IMR-90 (cell line): ENCODE results near the gene ZMIZ1. TPM values are rescaled to one million over a fixed set of nuclear protein-coding genes. Genes with fewer than 3 reads are reported as not detected.

Experiments
- ATAC-seq: fragments of 200-7000 bp; cut with Tn5 transposase; 2 replicates; pipeline ENCODE4 v1.9.1; 2020; ENCODE audit warnings: low read depth, mild to moderate bottlenecking, moderate library complexity
- BruUV-seq: library from RNA; stranded (reverse); fragments of 400-500 nt; replicated peaks from 2 replicates; lab custom pipeline; 2021; lab: Mats Ljungman, UMichigan
- CTCF ChIA-PET: fragments of 300-600 bp; formaldehyde crosslinking; extraction: SDS; loops from one replicate; lab custom pipeline; 2021; ENCODE audit warnings: antibody characterized with exemption; lab: Yijun Ruan, JAX
- POLR2A ChIA-PET: fragments of 300-600 bp; sonication (Branson Sonifier 250); formaldehyde crosslinking; loops from one replicate; lab custom pipeline; 2022; ENCODE audit warnings: antibody characterized with exemption; ENCODE audit not compliant: unreplicated experiment; lab: Charles Lee
- DNase-seq: peaks from one replicate; pipeline ENCODE4 v3.0.0; 2013
- H2AFZ ChIP-seq: replicated peaks from 2 replicates; pipeline ENCODE3; 2013; ENCODE audit warnings: low read length, mild to moderate bottlenecking; ENCODE audit not compliant: poor library complexity
- H2AK5ac ChIP-seq: 2 replicates; pipeline ENCODE4 v1.6.1; 2013; ENCODE audit warnings: low read depth, low read length, inconsistent platforms
- H2AK9ac ChIP-seq: replicated peaks from 2 replicates; pipeline ENCODE3; 2013; ENCODE audit warnings: mild to moderate bottlenecking, low read depth, low read length, moderate library complexity; ENCODE audit not compliant: poor library complexity
- H2BK120ac ChIP-seq: 2 replicates; pipeline ENCODE4 v1.6.1; 2013; ENCODE audit warnings: low read depth, low read length, inconsistent platforms
- H2BK15ac ChIP-seq: 3 replicates; pipeline ENCODE4 v1.6.1; 2013; ENCODE audit warnings: low read depth, low read length, inconsistent platforms
- H2BK20ac ChIP-seq: 2 replicates; pipeline ENCODE4 v1.6.1; 2013; ENCODE audit warnings: low read depth, mild to moderate bottlenecking, inconsistent platforms, low read length, moderate library complexity
- H2BK5ac ChIP-seq: 2 replicates; pipeline ENCODE4 v1.6.1; 2013; ENCODE audit warnings: mild to moderate bottlenecking, low read depth, low read length, inconsistent platforms; ENCODE audit not compliant: poor library complexity, severe bottlenecking
- H3K14ac ChIP-seq: replicated peaks from 2 replicates; pipeline ENCODE4 v1.6.1; 2013; ENCODE audit warnings: low read depth, low read length, inconsistent platforms
- H3K18ac ChIP-seq: 2 replicates; pipeline ENCODE4 v1.6.1; 2013; ENCODE audit warnings: low read depth, low read length, control low read depth
- H3K23ac ChIP-seq: 2 replicates; pipeline ENCODE4 v1.6.1; 2013; ENCODE audit warnings: low read depth, low read length, inconsistent platforms
- H3K27ac ChIP-seq: 2 replicates; pipeline ENCODE4 v1.5.1; 2013; ENCODE audit warnings: mild to moderate bottlenecking, control low read depth, low read length; ENCODE audit not compliant: insufficient read depth
- H3K27me3 ChIP-seq: 2 replicates; pipeline ENCODE4 v1.6.1; 2013; ENCODE audit warnings: low read length; ENCODE audit not compliant: control insufficient read depth, insufficient read depth
- H3K36me3 ChIP-seq: 2 replicates; pipeline ENCODE4 v1.6.1; 2013; ENCODE audit warnings: low read length, mixed read lengths; ENCODE audit not compliant: control insufficient read depth, insufficient read depth
- H3K4ac ChIP-seq: 2 replicates; pipeline ENCODE4 v1.6.1; 2013; ENCODE audit warnings: low read depth, low read length, inconsistent platforms
- H3K4me1 ChIP-seq: 2 replicates; pipeline ENCODE4 v1.6.1; 2013; ENCODE audit warnings: low read length, mixed read lengths; ENCODE audit not compliant: control insufficient read depth, insufficient read depth
- H3K4me2 ChIP-seq: 2 replicates; pipeline ENCODE4 v1.6.1; 2013; ENCODE audit warnings: low read depth, mild to moderate bottlenecking, control low read depth, low read length, moderate library complexity
- H3K4me3 ChIP-seq: 2 replicates; pipeline ENCODE4 v1.5.1; 2013; ENCODE audit warnings: low read depth, mild to moderate bottlenecking, control low read depth, low read length, moderate library complexity; ENCODE audit not compliant: insufficient read depth
- H3K56ac ChIP-seq: 2 replicates; pipeline ENCODE4 v1.6.1; 2013; ENCODE audit warnings: low read length, inconsistent platforms; ENCODE audit not compliant: insufficient read depth; ENCODE audit errors: extremely low read depth
- H3K79me1 ChIP-seq, 2 experiments: 2 replicates each; pipeline ENCODE4 v1.6.1; 2013; ENCODE audit warnings: low read length in 2 of 2, inconsistent platforms in 1 of 2, low read depth in 1 of 2
- H3K9ac ChIP-seq: 2 replicates; pipeline ENCODE4 v1.6.1; 2013; ENCODE audit warnings: low read depth, low read length, control low read depth
- H3K9me1 ChIP-seq: 2 replicates; pipeline ENCODE4 v1.6.1; 2013; ENCODE audit warnings: low read length, inconsistent platforms; ENCODE audit not compliant: insufficient read depth
- H3K9me3 ChIP-seq: 2 replicates; pipeline ENCODE4 v1.6.1; 2013; ENCODE audit warnings: low read length; ENCODE audit not compliant: control insufficient read depth, insufficient read depth
- H4K20me1 ChIP-seq: 2 replicates; pipeline ENCODE4 v1.6.1; 2013; ENCODE audit warnings: low read length, inconsistent platforms; ENCODE audit not compliant: insufficient read depth
- H4K5ac ChIP-seq: 2 replicates; pipeline ENCODE4 v1.6.1; 2013; ENCODE audit warnings: mild to moderate bottlenecking, low read depth, low read length, control low read depth
- H4K8ac ChIP-seq, 2 experiments: 2 replicates each; pipeline ENCODE4 v1.6.1; 2013; ENCODE audit warnings: low read depth in 2 of 2, low read length in 2 of 2, control low read depth in 1 of 2, inconsistent platforms in 1 of 2
- H4K91ac ChIP-seq: 2 replicates; pipeline ENCODE4 v1.6.1; 2013; ENCODE audit warnings: low read depth, low read length, inconsistent platforms; ENCODE audit not compliant: insufficient read depth
- CTCF ChIP-seq: conservative IDR thresholded peaks from 2 replicates; pipeline ENCODE4 v1.5.1; 2012; ENCODE audit warnings: mild to moderate bottlenecking, low read depth, low read length, improper control_type of control experiment
- FOS ChIP-seq: fragments of 150-350 bp; IDR thresholded peaks from 2 replicates; pipeline ENCODE4 v1.6.1; 2016; ENCODE audit warnings: low read depth, low read length
- NFE2L2 ChIP-seq: fragments of 150-350 bp; IDR thresholded peaks from 2 replicates; pipeline ENCODE4 v1.6.1; 2016; ENCODE audit warnings: low read depth, mild to moderate bottlenecking, low read length
- WGBS, 2 experiments: methylation state at CpG; one replicate each; pipeline versions ENCODE4 v1.1.5 to v1.1.7; 2013; ENCODE audit warnings: missing lambda C conversion rate in 2 of 2; ENCODE audit not compliant: insufficient read length in 1 of 2; ENCODE audit errors: extremely low coverage in 2 of 2; 5-methylcytosine and 5-hydroxymethylcytosine counted together
- dilution Hi-C: fragments of 300-500 bp; cut with HindIII; formaldehyde crosslinking; loops from one replicate; pipeline ENCODE4 v1.14.3; 2018; ENCODE audit warnings: low sequenced_read_pairs; ENCODE audit not compliant: unreplicated experiment
- in situ Hi-C: fragments of 300-500 bp; cut with MboI; formaldehyde crosslinking; loops from 3 replicates; pipeline ENCODE4 v1.14.3; 2019; ENCODE audit warnings: low sequenced_read_pairs, inconsistent platforms, mixed read lengths
- intact Hi-C: fragments of 100-400 bp; cut with micrococcal nuclease; formaldehyde crosslinking; loops from 2 replicates; pipeline ENCODE4 v1.10.0; 2022
- polyA plus RNA-seq, 3 experiments: library from polyadenylated mRNA; depleted of rRNA; stranded (reverse); fragments of >200 nt; gene quantifications; 2 replicates each; pipeline ENCODE4 v1.2.3, GENCODE V29; 2012; ENCODE audit warnings: low replicate concordance in 1 of 3
- total RNA-seq: library from RNA; depleted of rRNA; stranded (reverse); fragments of >200 nt; gene quantifications from 2 replicates; pipeline ENCODE4 v1.2.3, GENCODE V29; 2012

ZMIZ1 gene
- total and polyA plus RNA-seq, 2 of the 4 experiments (the other 2 are of a cell fraction) = 6.6 to 48.7 TPM

- CTCF ChIA-PET = no interaction called here
These were observed 8.0 kb upstream of the ZMIZ1 start for GRCh38 chr10:79060641-79061255.

More at GRCh38 chr10:79060641-79061255, 8.0 kb upstream of the ZMIZ1 start:
- H3K18ac ChIP-seq = no peak overlapping the region
- no peak overlapping the region for H2AFZ ChIP-seq
- DNase-seq (no peak), ATAC-seq (no peak)
- H2AK9ac ChIP-seq = no peak overlapping the region
- no CpG with 5 or more reads among the region's 7 CpGs for WGBS, 2 experiments
- no peak overlapping the region for H3K14ac ChIP-seq
- H3K56ac ChIP-seq = no peak overlapping the region
- H3K27me3 ChIP-seq = peaks cover 18% of the 10 kb centered on the region
- no peak overlapping the region for H2AK5ac ChIP-seq
- H2BK120ac ChIP-seq = no peak overlapping the region
- H2BK15ac ChIP-seq = no peak overlapping the region
- intact Hi-C loops = loop anchor here (10.0 kb wide), 1 partner anchor 506 kb away; no protein-coding TSS in a partner anchor
- no peak overlapping the region for H3K4me3 ChIP-seq
- dilution Hi-C loops = no loop called here
- TF ChIP-seq CTCF (no peak), FOS (no peak), NFE2L2 (no peak)
- H3K9me1 ChIP-seq = no peaks in the 10 kb centered on the region
- H2BK5ac ChIP-seq = no peak overlapping the region
- no peak overlapping the region for H3K4me2 ChIP-seq
- no peak overlapping the region for H4K5ac ChIP-seq
- no peak overlapping the region for H2BK20ac ChIP-seq
- 0 out of 4 replicates have a peak, but pooled peaks cover 0 to under 1% of the 10 kb centered on the region in 2 experiments for H3K79me1 ChIP-seq
- no peaks in the 10 kb centered on the region for H3K36me3 ChIP-seq
- in situ Hi-C loops = no loop called here
- H4K8ac ChIP-seq = no peak overlapping the region
- H3K9me3 ChIP-seq = no peaks in the 10 kb centered on the region
- POLR2A ChIA-PET = no interaction called here
- H3K27ac ChIP-seq = no peak overlapping the region
- H4K91ac ChIP-seq = no peak overlapping the region
- H4K20me1 ChIP-seq = no peaks in the 10 kb centered on the region
- no peaks in the 10 kb centered on the region for H3K4me1 ChIP-seq
- no peak overlapping the region for H3K4ac ChIP-seq
- H3K9ac ChIP-seq = no peak overlapping the region
- no TSS peak for BruUV-seq
- H3K23ac ChIP-seq = no peak overlapping the region
